OCI-LY7 (cell line): ENCODE results near the gene NUP210.

ENCODE experiments used
- CTCF ChIP-seq: fragments of 200-600 bp; sonication (generic); conservative IDR thresholded peaks from 2 replicates; pipeline ENCODE4 v1.5.1; 2014; ENCODE audit warnings: mild to moderate bottlenecking, antibody characterized with exemption, low read length, moderate library complexity, mixed read lengths
- EZH2phosphoT487 ChIP-seq: fragments of 200-600 bp; sonication (generic); IDR thresholded peaks from 2 replicates; pipeline ENCODE4 v1.6.1; 2018; ENCODE audit warnings: low read depth, borderline replicate concordance, mild to moderate bottlenecking, mixed run types, antibody characterized with exemption, low read length, moderate library complexity, mixed read lengths

- TF ChIP-seq CTCF (no peak), EZH2phosphoT487 (no peak)
These were observed 45.2 kb upstream of the NUP210 start for GRCh38 chr3:13465236-13465873.
